D721Med (cell line): ENCODE measurements around the gene ZNF256.
A peak's percentile ranks its signal among the peaks of the same experiment; 100 is the strongest.
"Not testable (repeated sequence)": the region's sequence is repeated elsewhere in the genome, so short reads cannot be mapped to it uniquely, and the experiment has no call there.

Experiments used
- DNase-seq: peaks from one replicate; pipeline ENCODE4 v3.0.0; 2011; ENCODE audit warnings: low spot score; ENCODE audit not compliant: insufficient read length
- FAIRE-seq: peaks from 2 replicates; lab custom pipeline; 2011; peaks lifted over from hg19 to GRCh38; lab: Jason Lieb, UNC
- CTCF ChIP-seq: IDR thresholded peaks from 2 replicates; pipeline ENCODE4 v1.5.1; 2012; ENCODE audit warnings: mild to moderate bottlenecking, control low read depth; ENCODE audit not compliant: insufficient read depth; ENCODE audit errors: missing control alignments

Gene ZNF256

GRCh38 chr19:57927587-57927986 is 19.9 kb downstream of the ZNF256 start:
- TF ChIP-seq CTCF: no peak
- FAIRE-seq (no peak), DNase-seq (no peak)

GRCh38 chr19:57916168-57916995 is 31.1 kb downstream of the ZNF256 start, which contains the start of gene ZNF417:
Gene ZNF417, minus strand, starts transcription at chr19:57916592. Its CDS starts 181 bp downstream, at chr19:57916411.
- peak; percentile 73 for DNase-seq
- not testable (repeated sequence) for FAIRE-seq
- TF ChIP-seq CTCF: peak; percentile 27

DNA sequence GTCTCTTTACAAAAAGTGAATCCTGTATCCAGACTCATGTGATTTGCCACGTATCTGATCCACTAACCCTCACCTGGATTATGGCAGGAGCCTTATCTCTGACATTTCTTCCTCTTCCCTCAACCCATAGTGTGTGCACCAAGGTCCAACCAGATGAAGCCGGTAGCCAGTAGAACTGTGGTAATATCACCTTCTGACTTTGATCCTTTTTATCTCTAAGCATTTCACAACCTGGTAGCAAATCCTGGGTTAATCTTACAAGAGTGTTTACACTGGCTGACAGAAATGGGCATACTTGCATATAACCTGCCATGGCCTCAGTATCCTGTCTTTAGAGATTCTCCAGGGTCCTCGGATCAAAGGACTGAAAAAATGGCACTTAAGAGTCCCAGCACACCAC is 33.0 kb downstream of the ZNF256 start:
- no peak for TF ChIP-seq CTCF
- DNase-seq (no peak), FAIRE-seq (no peak)

- FAIRE-seq (no peak), DNase-seq (no peak)
- no peak for TF ChIP-seq CTCF
These were observed 40.1 kb downstream of the ZNF256 start for GRCh38 chr19:57907394-57907793.

DNA sequence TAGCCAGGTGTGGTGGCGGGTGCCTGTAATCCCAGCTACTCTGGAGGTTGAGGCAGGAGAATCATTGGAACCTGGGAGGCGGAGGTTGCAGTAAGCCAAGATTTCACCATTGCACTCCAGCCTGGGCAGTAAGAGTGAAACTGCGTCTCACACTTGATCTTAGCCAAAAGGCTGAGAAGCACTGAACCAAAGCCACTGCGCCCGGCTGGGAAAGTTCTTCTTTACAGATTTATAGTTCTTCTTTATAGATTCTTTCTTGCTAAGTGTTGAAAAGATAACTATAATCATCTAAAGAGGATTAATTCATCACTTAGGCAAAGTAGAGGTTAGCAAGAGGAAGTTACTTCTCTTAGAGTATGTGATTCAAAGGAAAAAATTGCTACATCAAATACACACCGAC is 42.2 kb downstream of the ZNF256 start:
- TF ChIP-seq CTCF: no peak
- no peak for DNase-seq
- no peak for FAIRE-seq

GRCh38 chr19:57903618-57904184 is 43.8 kb downstream of the ZNF256 start:
- FAIRE-seq (no peak), DNase-seq (no peak)
- TF ChIP-seq CTCF: no peak

GRCh38 chr19:57900311-57900710 is 47.2 kb downstream of the ZNF256 start:
- DNase-seq: no peak
- FAIRE-seq: no peak
- no peak for TF ChIP-seq CTCF
